Transverse colon (tissue), 4 donors: Measurements from ENCODE around the gene TBC1D3L. TPM values are rescaled to one million over a fixed set of nuclear protein-coding genes. Genes with fewer than 3 reads are reported as not detected.
"Not testable (repeated sequence)": the region's sequence is repeated elsewhere in the genome, so short reads cannot be mapped to it uniquely, and the experiment has no call there.

Source experiments
- DNase-seq: peaks from one replicate; pipeline ENCODE4 v3.0.0-alpha.2; 2019
- H3K27ac ChIP-seq, 4 donors: fragments of 200-600 bp; sonication (generic); 2 replicates each; pipeline ENCODE4 v1.5.1; 2016 to 2018; ENCODE audit warnings: inconsistent platforms in 4 of 4
- H3K27me3 ChIP-seq: fragments of 200-600 bp; sonication (generic); 2 replicates; pipeline ENCODE4 v1.5.1; 2017; ENCODE audit warnings: inconsistent platforms
- H3K36me3 ChIP-seq, 4 donors: fragments of 200-600 bp; sonication (generic); 2 replicates each; pipeline ENCODE4 v1.5.1; 2017 to 2019; ENCODE audit warnings: inconsistent platforms in 4 of 4
- H3K4me1 ChIP-seq, 4 donors: fragments of 200-600 bp; sonication (generic); 2 replicates each; pipeline ENCODE4 v1.5.1; 2017 to 2020; ENCODE audit warnings: inconsistent platforms in 4 of 4
- H3K4me3 ChIP-seq, 4 donors: fragments of 200-600 bp; sonication (generic); 1 replicate in 1 of 4; 2 replicates in 3 of 4; pipeline versions ENCODE4 v1.5.1 to v1.6.1; 2017 to 2019; ENCODE audit warnings: inconsistent platforms in 4 of 4
- H3K9me3 ChIP-seq, 2 donors: fragments of 200-600 bp; sonication (generic); 2 replicates each; pipeline ENCODE4 v1.5.1; 2017 to 2019; ENCODE audit warnings: inconsistent platforms in 2 of 2
- WGBS, 2 donors: methylation state at CpG; one replicate each; pipeline ENCODE4 v1.1.5; 2018; ENCODE audit warnings: low coverage in 1 of 2; 5-methylcytosine and 5-hydroxymethylcytosine counted together
- in situ Hi-C, 4 donors: fragments of 200-750 bp; cut with MboI; loops; one replicate each; pipeline versions ENCODE4 v1.15.0 to v1.15.1; 2017; ENCODE audit warnings: low sequenced_read_pairs in 3 of 4, low pct_ligation_motif_present in 1 of 4, low pct_unique_long_range_greater_than_20kb in 1 of 4
- intact Hi-C: fragments of 100-400 bp; cut with DNase I; formaldehyde crosslinking; loops from one replicate; pipeline ENCODE4 v1.15.1; 2023; ENCODE audit warnings: low total_unique reads
- small RNA-seq, 4 donors: library from RNA; depleted of rRNA; stranded (forward); fragments of <200 nt; gene quantifications; one replicate each; pipeline ENCODE3, GENCODE V24; 2016
- total RNA-seq, 4 donors: library from RNA; depleted of rRNA; stranded (reverse); fragments of >200 nt; gene quantifications; one replicate each; pipeline ENCODE4 v1.1.0, GENCODE V29; 2016

Gene TBC1D3L
- 10 to 100 TPM; 15.7 to 83.6 (median 23.2) TPM for total RNA-seq

DNA sequence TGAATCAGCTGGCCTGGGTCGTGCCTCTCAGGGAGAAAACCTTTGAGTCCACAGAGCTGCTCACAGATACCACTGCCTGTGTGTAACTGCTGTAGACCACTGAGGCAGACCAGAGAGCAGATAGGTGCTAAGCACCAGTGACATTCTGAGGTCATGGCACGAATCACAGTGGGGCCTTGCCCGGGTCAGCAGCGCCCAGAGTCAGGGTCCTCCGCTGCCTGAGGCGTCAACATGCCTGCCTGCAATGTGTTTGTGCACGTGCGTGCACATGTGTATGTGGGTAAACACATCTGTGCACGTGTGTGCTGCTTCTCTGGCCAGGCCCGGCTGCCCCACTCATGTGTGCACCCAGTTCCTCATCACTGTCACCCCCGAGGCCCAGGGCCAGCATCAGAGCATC is at the start of gene TBC1D3L:
TSS of gene TBC1D3L (minus strand) at position 101 of the 400 bp plus-strand sequence. CDS start 1,540 bp downstream, outside the sequence.
- DNase-seq, H3K27me3 ChIP-seq, H3K36me3 ChIP-seq, H3K9me3 ChIP-seq, H3K4me1 ChIP-seq, H3K4me3 ChIP-seq, H3K27ac ChIP-seq, in situ Hi-C loops, intact Hi-C loops: not testable (repeated sequence)
- WGBS, 2 donors = no CpG with 5 or more reads among the region's 11 CpGs

DNA sequence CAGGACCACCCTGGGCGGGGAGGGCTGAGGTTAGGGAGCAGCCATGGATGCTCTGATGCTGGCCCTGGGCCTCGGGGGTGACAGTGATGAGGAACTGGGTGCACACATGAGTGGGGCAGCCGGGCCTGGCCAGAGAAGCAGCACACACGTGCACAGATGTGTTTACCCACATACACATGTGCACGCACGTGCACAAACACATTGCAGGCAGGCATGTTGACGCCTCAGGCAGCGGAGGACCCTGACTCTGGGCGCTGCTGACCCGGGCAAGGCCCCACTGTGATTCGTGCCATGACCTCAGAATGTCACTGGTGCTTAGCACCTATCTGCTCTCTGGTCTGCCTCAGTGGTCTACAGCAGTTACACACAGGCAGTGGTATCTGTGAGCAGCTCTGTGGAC is 14.8 kb upstream of the TBC1D3L start, which contains the start of gene TBC1D3D:
TSS of gene TBC1D3D (plus strand) at position 301 of the 400 bp plus-strand sequence. CDS start 1,585 bp downstream, outside the sequence.
- WGBS, 2 donors = no CpG with 5 or more reads among the region's 11 CpGs
- H3K4me3 ChIP-seq, in situ Hi-C loops, H3K27ac ChIP-seq, H3K9me3 ChIP-seq, intact Hi-C loops, H3K36me3 ChIP-seq, DNase-seq, H3K4me1 ChIP-seq, H3K27me3 ChIP-seq: not testable (repeated sequence)

Small RNAs within 50 kb of the gene (small RNA-seq; reads per million reads assigned to genes)
- gene RF00001 = 0 reads per million in 4 donors

Other genes starting within 250 kb of the TBC1D3L start
- gene HNF1B, start 244.0 kb downstream of the TBC1D3L start, total RNA-seq = 10 to 100 TPM; 22.7 to 35.2 (median 24.9) TPM
- not detected for gene TBC1D3K, start 64.6 kb downstream of the TBC1D3L start, total RNA-seq
- under 1 TPM in 1 of 4 donors, not detected in 3; 0.27 TPM for gene TBC1D3D, start 14.9 kb upstream of the TBC1D3L start, total RNA-seq
- not detected for gene TBC1D3C, start 79.6 kb upstream of the TBC1D3L start, total RNA-seq
- not detected for gene TBC1D3E, start 138.9 kb upstream of the TBC1D3L start, total RNA-seq
- not detected for gene TBC1D3, start 203.5 kb upstream of the TBC1D3L start, total RNA-seq